Renal pelvis (tissue), 4 donors: ENCODE results near the gene MAPK8IP2. TPM values are rescaled to one million over a fixed set of nuclear protein-coding genes. Genes with fewer than 3 reads are reported as not detected.
"Not testable (repeated sequence)": the region's sequence is repeated elsewhere in the genome, so short reads cannot be mapped to it uniquely, and the experiment has no call there.

Experiments used
- DNase-seq: peaks from one replicate; pipeline ENCODE4 v3.0.0-alpha.2; 2013
- polyA plus RNA-seq, 3 donors: library from polyadenylated mRNA; unstranded; fragments of 120-200 nt; gene quantifications; one replicate each; pipeline ENCODE4 v1.2.1, GENCODE V29; 2013; ENCODE audit not compliant: insufficient read length in 3 of 3

MAPK8IP2 gene
- polyA plus RNA-seq, 3 donors = 0.76 to 1.1 (median 1.0) TPM

DNA sequence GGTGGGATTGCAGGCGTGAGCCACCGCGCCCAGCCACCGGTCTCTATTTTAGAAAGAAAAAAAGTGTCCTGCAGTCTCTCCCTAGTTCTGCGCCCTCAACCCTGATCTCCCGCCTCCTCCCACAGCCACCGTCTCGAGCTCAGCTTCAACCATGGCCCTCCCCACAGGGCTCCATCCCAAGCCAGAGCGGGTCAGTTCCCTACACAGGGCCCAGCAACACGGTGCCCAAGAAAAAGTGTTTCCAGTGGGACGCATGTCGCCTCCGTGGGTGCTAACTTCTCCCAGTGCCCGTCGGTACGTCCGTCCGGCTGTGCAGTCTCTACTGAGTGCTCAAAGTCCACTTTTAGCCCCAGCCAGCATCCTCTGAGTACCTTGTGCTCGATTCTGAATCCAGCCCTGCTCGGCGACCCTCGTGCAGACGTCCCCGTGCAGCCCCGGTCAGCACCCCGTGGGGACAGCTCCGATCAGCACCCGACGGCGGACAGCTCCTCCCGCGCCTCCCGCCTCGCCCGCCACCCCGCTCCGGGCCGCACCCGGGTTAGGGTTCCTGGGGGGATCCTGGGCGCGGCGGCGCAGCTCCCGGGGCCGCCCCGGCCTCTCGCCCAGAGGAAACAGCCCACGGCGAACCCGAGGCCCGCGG, 657 bp upstream of the MAPK8IP2 start:
- DNase-seq = peak; percentile 49

DNA sequence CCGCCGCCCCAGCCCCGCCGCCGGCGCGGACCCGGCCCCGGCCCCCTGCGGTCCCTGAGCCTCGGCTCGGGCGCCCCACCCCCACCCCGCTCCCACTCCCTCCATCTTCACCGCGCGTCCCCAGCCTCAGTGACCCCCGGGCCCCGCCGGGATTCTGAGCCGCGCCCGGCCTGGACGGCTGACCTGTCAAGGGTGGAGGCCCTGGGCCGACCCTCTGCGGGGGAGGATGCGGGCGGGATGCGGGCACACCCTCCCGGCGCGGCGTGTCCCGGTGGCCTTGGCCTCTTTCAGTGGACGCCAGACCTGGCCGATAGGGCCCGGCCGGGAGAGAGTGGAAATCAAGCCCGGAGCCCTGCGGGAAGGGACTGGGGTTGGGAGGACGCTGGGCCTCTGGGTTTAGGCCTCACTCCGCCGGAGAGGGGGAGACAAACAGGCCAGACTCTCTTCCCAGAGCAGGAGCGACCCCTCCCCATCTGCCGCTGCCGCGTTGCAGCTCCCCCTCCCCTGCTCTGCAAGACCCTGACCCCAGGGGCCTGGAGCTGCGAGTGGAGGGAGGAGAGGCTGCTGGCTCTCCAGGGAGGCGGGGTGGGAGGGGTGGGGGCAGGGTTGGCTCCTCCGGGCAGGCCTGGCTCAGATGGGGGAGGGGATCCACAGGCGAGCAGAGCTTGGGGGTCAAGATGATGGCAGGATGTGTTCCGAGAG, 525 bp downstream of the MAPK8IP2 start:
- no peak for DNase-seq

- no peak for DNase-seq
Measured at GRCh38 chr22:50601669-50602337, 1.2 kb downstream of the MAPK8IP2 start.

DNA sequence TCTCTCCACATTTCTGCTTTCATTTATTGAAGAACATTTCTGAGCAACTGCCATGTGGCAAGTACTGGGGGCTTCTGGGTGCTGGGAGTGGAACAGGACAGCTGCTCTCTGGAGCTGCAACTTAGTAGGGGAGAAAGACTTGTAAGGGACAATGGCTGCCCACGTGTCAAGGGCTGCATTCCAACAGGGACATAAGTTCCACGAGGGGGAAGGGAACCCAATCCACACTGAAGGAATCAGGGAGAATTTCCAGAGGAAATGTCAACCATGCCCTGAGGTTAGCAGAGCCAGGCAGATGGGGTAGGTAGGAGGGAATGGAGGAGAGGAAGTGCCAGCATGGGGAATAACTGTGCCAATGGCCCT, 1.7 kb downstream of the MAPK8IP2 start:
- DNase-seq = no peak

GRCh38 chr22:50603511-50604255, 3.1 kb downstream of the MAPK8IP2 start:
- no peak for DNase-seq

DNA sequence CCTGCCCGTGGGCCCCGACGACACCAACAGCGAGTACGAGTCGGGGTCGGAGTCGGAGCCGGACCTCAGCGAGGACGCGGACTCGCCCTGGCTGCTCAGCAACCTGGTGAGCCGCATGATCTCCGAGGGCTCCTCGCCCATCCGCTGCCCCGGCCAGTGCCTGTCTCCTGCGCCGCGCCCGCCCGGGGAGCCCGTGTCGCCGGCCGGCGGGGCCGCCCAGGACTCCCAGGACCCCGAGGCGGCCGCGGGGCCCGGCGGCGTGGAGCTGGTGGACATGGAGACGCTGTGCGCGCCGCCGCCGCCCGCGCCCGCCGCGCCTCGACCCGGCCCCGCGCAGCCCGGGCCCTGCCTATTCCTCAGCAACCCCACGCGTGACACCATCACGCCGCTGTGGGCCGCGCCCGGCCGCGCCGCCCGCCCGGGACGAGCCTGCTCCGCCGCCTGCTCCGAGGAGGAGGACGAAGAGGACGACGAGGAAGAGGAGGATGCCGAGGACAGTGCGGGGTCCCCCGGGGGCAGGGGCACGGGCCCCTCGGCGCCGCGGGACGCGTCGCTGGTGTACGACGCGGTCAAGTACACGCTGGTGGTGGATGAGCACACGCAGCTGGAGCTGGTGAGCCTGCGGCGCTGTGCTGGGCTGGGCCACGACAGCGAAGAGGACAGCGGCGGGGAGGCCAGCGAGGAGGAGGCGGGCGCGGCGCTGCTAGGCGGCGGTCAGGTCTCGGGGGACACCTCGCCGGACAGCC, 3.8 kb downstream of the MAPK8IP2 start:
- DNase-seq = no peak

GRCh38 chr22:50605002-50605612, 4.5 kb downstream of the MAPK8IP2 start:
- DNase-seq = no peak

- no peak for DNase-seq
Measured at GRCh38 chr22:50605613-50606074, 5.1 kb downstream of the MAPK8IP2 start.

- no peak for DNase-seq
Measured at GRCh38 chr22:50606165-50606945, 5.8 kb downstream of the MAPK8IP2 start.

- no peak for DNase-seq
Measured at GRCh38 chr22:50606946-50607658, 6.5 kb downstream of the MAPK8IP2 start.

- no peak for DNase-seq
Measured at GRCh38 chr22:50607659-50608020, 7.0 kb downstream of the MAPK8IP2 start.

DNA sequence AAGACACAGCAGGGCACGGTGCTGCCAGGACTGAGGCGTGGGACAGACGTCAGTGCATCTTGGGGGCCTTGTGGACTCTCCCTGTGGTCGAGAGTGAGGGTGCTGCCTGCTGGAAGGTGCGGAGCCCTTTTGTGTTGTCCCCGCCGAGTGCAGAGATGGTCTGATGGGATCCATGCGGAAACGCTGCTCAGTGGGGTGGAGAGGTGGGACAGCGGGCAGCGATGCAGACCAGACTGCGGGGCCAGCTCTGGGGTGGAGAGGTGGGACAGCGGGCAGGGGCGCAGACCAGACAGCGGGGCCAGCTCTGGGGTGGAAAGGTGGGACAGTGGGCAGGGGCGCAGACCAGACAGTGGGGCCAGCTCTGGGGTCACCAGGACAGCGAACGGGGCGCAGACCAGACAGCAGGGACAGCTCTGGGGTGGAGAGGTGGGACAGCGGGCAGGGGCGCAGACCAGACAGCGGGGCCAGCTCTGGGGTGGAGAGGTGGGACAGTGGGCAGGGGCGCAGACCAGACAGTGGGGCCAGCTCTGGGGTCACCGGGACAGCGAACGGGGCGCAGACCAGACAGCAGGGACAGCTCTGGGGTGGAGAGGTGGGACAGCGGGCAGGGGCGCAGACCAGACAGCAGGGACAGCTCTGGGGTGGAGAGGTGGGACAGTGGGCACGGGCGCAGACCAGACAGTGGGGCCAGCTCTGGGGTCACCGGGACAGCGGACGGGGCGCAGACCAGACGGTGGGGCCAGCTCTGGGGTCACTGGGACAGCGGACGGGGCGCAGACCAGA, 7.7 kb downstream of the MAPK8IP2 start:
- not testable (repeated sequence) for DNase-seq

DNA sequence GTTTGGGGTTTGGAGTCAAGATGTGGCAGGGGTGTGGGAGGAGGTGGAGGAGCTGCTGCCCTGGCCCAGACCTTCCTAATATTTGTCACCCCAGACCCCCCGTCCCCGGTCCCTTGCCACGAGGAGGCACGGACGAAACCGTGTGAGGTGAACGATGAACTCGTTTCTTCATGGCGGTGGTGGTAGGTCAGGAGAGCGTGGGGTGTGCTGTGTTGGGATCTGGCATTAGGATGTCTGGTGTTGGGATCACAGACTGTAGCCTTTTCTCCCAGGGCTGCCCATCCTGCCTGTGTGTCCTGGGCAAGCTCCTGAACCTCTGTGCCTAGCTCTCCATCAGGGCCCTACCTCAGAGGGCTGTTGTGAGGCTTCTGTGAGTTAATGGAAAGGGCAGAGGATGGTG, 8.4 kb downstream of the MAPK8IP2 start:
- no peak for DNase-seq

DNA sequence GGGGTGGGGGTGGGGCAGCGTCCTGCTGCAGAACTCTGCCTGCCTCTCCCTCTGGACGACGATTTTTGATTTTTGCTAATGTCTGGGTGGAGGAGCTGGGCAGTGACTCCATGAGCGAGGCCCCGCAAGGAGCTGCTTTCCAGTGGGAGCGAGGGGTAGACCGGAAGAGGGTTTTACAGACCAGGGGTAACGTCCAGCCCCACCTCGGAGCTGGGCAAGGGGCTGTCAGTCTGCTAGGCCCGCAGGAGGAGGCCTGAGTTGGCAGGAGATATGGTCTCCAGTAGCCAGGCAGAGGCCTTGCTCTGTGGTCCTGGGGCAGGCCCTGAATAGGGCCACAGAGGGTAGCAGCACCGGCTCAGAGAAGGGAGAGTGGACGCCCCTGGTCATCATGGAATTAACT, 9.0 kb downstream of the MAPK8IP2 start:
- DNase-seq = no peak

GRCh38 chr22:50610041-50610451, 9.5 kb downstream of the MAPK8IP2 start:
- no peak for DNase-seq

DNA sequence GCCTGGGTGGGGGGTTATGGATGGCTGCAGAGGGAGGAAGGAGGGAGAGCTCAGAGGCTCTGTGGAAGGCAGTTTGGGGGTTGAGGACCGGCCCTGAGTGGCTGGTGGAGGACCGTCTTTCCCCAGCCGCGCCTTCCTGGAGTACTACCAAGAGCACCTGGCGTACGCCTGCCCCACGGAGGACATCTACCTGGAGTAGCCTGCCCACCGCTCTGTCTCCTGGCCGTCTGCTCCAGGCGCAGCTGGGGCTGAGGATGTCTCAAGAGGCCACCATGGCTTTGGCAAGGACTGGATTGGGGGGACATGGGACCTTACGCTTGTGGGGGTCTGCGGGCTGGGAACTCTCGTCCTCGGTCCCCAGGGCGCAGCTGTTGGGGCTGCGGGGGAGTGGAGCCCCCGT, 10.0 kb downstream of the MAPK8IP2 start:
- DNase-seq = no peak

DNA sequence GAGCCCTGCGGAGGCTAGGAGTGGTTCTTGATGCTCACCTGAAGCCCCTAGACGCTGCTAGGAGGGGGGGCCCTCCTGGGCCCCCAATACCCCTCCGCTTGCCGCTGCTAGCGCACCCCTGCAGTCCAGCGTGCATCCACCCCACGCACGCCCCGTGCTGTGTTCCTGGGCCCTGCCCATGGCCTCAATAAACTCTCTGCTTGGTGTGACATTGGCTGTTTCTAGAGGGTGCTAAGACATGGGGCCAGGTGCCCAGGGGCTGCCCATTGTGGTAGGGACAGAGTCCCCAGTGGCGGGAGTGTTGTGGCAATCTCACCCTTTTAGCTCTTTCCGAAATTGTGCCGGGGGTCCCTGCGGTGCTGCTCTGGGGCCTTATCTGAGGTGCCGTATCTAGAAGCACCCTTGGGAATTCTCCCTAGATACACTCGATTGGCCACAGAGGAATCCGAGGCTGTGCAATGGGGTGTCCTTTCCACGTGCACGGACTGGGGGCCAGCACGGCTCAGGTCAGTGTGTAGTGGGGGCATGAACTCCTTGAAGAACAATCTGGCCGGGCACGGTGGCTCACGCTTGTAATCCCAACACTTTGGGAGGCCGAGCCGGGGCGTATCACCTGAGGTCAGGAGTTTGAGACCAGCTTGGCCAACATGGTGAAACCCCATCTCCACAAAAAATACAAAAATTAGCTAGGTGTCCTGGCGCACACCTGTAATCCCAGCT, 10.9 kb downstream of the MAPK8IP2 start:
- no peak for DNase-seq

DNA sequence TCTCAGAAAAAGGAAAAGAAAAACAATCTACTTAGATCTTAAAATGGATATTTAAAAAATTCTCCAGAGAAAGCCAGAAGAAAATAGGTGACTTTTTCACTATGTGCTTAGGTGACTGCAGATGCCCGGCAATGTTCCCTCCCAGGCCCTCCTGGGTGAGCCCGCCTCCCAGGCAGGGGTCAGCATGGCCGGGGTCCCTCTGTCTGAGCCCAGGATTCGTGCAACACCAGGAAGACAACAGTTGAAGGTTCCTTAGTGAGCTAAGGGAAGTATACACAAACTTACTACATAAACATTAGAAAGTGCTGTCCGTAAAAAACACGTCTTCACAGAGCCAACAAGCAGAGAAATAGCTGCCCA, 11.6 kb downstream of the MAPK8IP2 start:
- DNase-seq = no peak
